ENCODE results near the gene FAM186B.
A peak's percentile ranks its signal among the peaks of the same experiment; 100 is the strongest.

Gene FAM186B

GRCh38 chr12:49582201-49582600, 23.2 kb downstream of the FAM186B start:
- ChIA-PET CTCF (interaction anchor here (0.6 to 8.4 kb wide), 10 partner anchors 41 to 391 kb away, joined by 3 to 133 read pairs (median 8); partner anchors contain the start of genes PRPF40B and SPATS2), POLR2A (no interaction called here)
- TF ChIP-seq PRDM2 (tag by site-specific recombination; IDR thresholded peaks at IDR 0.05; ENCODE audit: borderline replicate concordance) (no peak), ZNF366 (tag by site-specific recombination; conservative IDR thresholded peaks at IDR 0.05) (no peak), YY1 (tag by site-specific recombination; IDR thresholded peaks at IDR 0.05) (no peak), ZNF48 (tag by site-specific recombination; IDR thresholded peaks at IDR 0.05) (no peak), AEBP2 (tag by site-specific recombination; IDR thresholded peaks at IDR 0.05; ENCODE audit: borderline replicate concordance) (no peak)
- Histone ChIP-seq H3K4me3 (ENCODE audit: low read depth, low read length) (no peak overlapping the region), H3K9me3 (ENCODE audit: control insufficient read depth, insufficient read depth, low read depth, low read length) (no peaks in the 10 kb centered on the region), H3K27ac (ENCODE audit: extremely low read depth, low read depth, low read length) (no peak overlapping the region), H3K36me3 (ENCODE audit: control insufficient read depth in 2 of 2, insufficient read depth in 1 of 2, low read length in 2 of 2) (peaks cover 0 to 24% of the 10 kb centered on the region in 2 experiments; a peak in 2 of 3 replicates), H3K4me1 (ENCODE audit: control insufficient read depth, insufficient read depth, low read length) (no peaks in the 10 kb centered on the region)

- ChIA-PET POLR2A (interaction anchor here (0.6 to 1.7 kb wide), 7 partner anchors 24 to 315 kb away, joined by 3 to 7 read pairs (median 5); partner anchors contain the start of genes SPATS2, TMBIM6 and TROAP), CTCF (interaction anchor here (0.6 to 8.4 kb wide), 64 partner anchors 8 to 341 kb away, joined by 3 to 133 read pairs (median 4); partner anchors contain the start of genes FAM186B, PRPF40B, SPATS2 and TROAP)
- Histone ChIP-seq H3K4me3 (ENCODE audit: low read depth, low read length) (no peak overlapping the region), H3K36me3 (ENCODE audit: control insufficient read depth in 2 of 2, insufficient read depth in 1 of 2, low read length in 2 of 2) (peaks cover 0 to 16% of the 10 kb centered on the region in 2 experiments; a peak in 2 of 3 replicates), H3K4me1 (ENCODE audit: control insufficient read depth, insufficient read depth, low read length) (no peaks in the 10 kb centered on the region), H3K9me3 (ENCODE audit: control insufficient read depth, insufficient read depth, low read depth, low read length) (no peaks in the 10 kb centered on the region), H3K27ac (ENCODE audit: extremely low read depth, low read depth, low read length) (no peak overlapping the region)
- TF ChIP-seq ZNF426 (tag by site-specific recombination; IDR thresholded peaks at IDR 0.05) (no peak), GLIS1 (tag by site-specific recombination; IDR thresholded peaks at IDR 0.05) (peak; percentile 85), PATZ1 (tag by site-specific recombination; IDR thresholded peaks at IDR 0.05) (peak; percentile 42; the same call in 1 of the 2 replicates), ZNF76 (tag by site-specific recombination; IDR thresholded peaks at IDR 0.05; ENCODE audit: borderline replicate concordance, low read depth) (no peak), ZNF280D (tag by site-specific recombination; IDR thresholded peaks at IDR 0.05) (no peak), ZNF558 (tag by site-specific recombination; IDR thresholded peaks at IDR 0.05) (peak; percentile 68; the same call in 1 of the 2 replicates), ZNF654 (tag by site-specific recombination; IDR thresholded peaks at IDR 0.05; ENCODE audit: low read depth) (peak; percentile 94), ZNF341 (tag by site-specific recombination; IDR thresholded peaks at IDR 0.05; ENCODE audit: low read depth) (peak; percentile 73), CTCF (tag by site-specific recombination; IDR thresholded peaks at IDR 0.05) (peak; percentile 90), ZNF366 (tag by site-specific recombination; conservative IDR thresholded peaks at IDR 0.05) (0 out of 2 replicates have a peak, but pooled peaks have one; percentile 36), KLF17 (tag by site-specific recombination; IDR thresholded peaks at IDR 0.05) (0 out of 2 replicates have a peak, but pooled peaks have one; percentile 29)
Observed at GRCh38 chr12:49580572-49581535, 24.6 kb downstream of the FAM186B start.

All from HEK293 (cell line).